K562 (cell line): ENCODE results near the gene SLC1A4. TPM values are rescaled to one million over a fixed set of nuclear protein-coding genes. Genes with fewer than 3 reads are reported as not detected.
A peak's percentile ranks its signal among the peaks of the same experiment; 100 is the strongest.

ENCODE experiments used
- BRD4 ChIP-seq: fragments of 200-600 bp; sonication (generic); IDR thresholded peaks from 2 replicates; pipeline ENCODE4 v1.6.1; 2017; ENCODE audit warnings: inconsistent platforms
- CCAR2 ChIP-seq: fragments of 200-400 bp; formaldehyde crosslinking; IDR thresholded peaks from 2 replicates; pipeline ENCODE4 v1.6.1; 2017; ENCODE audit warnings: mild to moderate bottlenecking, low read depth, low read length
- CEBPG ChIP-seq, 3 experiments: fragments of 200-800 bp in 1 of 3; sonication (Bioruptor generic) in 1 of 3; sonication (generic) in 1 of 3; formaldehyde crosslinking in 1 of 3; IDR thresholded peaks in 2 of 3; conservative IDR thresholded peaks in 1 of 3; 2 replicates each; pipeline versions ENCODE4 v1.6.1 to v1.8.0; 2016 to 2022; ENCODE audit warnings: missing compliant biosample characterization in 2 of 3, missing genetic modification characterization in 2 of 3, mild to moderate bottlenecking in 1 of 3, missing genetic modification reagents in 1 of 3
- ELF4 ChIP-seq: fragments of 450-650 bp; formaldehyde crosslinking; IDR thresholded peaks from 2 replicates; pipeline ENCODE4 v1.4.0; 2022; ENCODE audit warnings: missing genetic modification characterization
- GATAD2A ChIP-seq: fragments of 450-650 bp; IDR thresholded peaks from 2 replicates; pipeline ENCODE4 v1.6.1; 2017
- HMG20A ChIP-seq: fragments of 450-650 bp; formaldehyde crosslinking; conservative IDR thresholded peaks from 2 replicates; pipeline ENCODE4 v1.4.0; 2020; ENCODE audit warnings: mild to moderate bottlenecking, mixed read lengths
- ILK ChIP-seq: fragments of 450-650 bp; IDR thresholded peaks from 2 replicates; pipeline ENCODE4 v1.6.1; 2016; ENCODE audit warnings: missing genetic modification characterization, low read depth, mild to moderate bottlenecking, missing compliant biosample characterization, moderate library complexity, borderline replicate concordance
- IRF2 ChIP-seq: sonication (generic); formaldehyde crosslinking; IDR thresholded peaks from 2 replicates; pipeline ENCODE4 v1.8.1; 2022; ENCODE audit warnings: mild to moderate bottlenecking, missing genetic modification reagents
- MECOM ChIP-seq: fragments of 250-450 bp; sonication (Bioruptor Pico); IDR thresholded peaks from 2 replicates; pipeline ENCODE4 v1.8.0; 2022; ENCODE audit warnings: inconsistent platforms
- MED1 ChIP-seq: sonication (generic); formaldehyde crosslinking; IDR thresholded peaks from 2 replicates; pipeline ENCODE4 v1.8.1; 2023; ENCODE audit warnings: missing genetic modification reagents, borderline replicate concordance
- NFIX ChIP-seq: fragments of 250-450 bp; sonication (Bioruptor Pico); IDR thresholded peaks from 2 replicates; pipeline ENCODE4 v1.4.0; 2020; ENCODE audit warnings: low read depth, mild to moderate bottlenecking, moderate library complexity
- NR2C2 ChIP-seq, 2 experiments: fragments of 200-800 bp in 1 of 2; sonication (Bioruptor generic) in 1 of 2; sonication (generic) in 1 of 2; formaldehyde crosslinking in 1 of 2; IDR thresholded peaks; 2 replicates each; pipeline versions ENCODE4 v1.6.1 to v1.8.0; 2016 to 2022; ENCODE audit warnings: mild to moderate bottlenecking in 1 of 2, missing compliant biosample characterization in 1 of 2, missing genetic modification characterization in 1 of 2, missing genetic modification reagents in 1 of 2
- NRF1 ChIP-seq, 2 experiments: fragments of 450-650 bp; IDR thresholded peaks in 1 of 2; conservative IDR thresholded peaks in 1 of 2; 2 replicates each; pipeline ENCODE4 v1.6.1; 2014; ENCODE audit warnings: mild to moderate bottlenecking in 2 of 2
- POLR2AphosphoS5 ChIP-seq: IDR thresholded peaks from 2 replicates; pipeline ENCODE4 v1.6.1; 2011; ENCODE audit warnings: mild to moderate bottlenecking, low read depth, low read length, moderate library complexity; ENCODE audit not compliant: control insufficient read depth, insufficient read depth
- SREBF1 ChIP-seq: fragments of 150-350 bp; IDR thresholded peaks from 2 replicates; pipeline ENCODE4 v1.6.1; 2014; ENCODE audit warnings: antibody characterized with exemption, low read depth, low read length, borderline replicate concordance
- SRSF3 ChIP-seq: fragments of 200-400 bp; formaldehyde crosslinking; IDR thresholded peaks from 2 replicates; pipeline ENCODE4 v1.6.1; 2016; ENCODE audit warnings: mild to moderate bottlenecking, low read length, moderate library complexity; ENCODE audit not compliant: insufficient read depth
- ZNF75A ChIP-seq: fragments of 450-650 bp; formaldehyde crosslinking; IDR thresholded peaks from 2 replicates; pipeline ENCODE4 v1.4.0; 2020; ENCODE audit warnings: mild to moderate bottlenecking
- polyA plus RNA-seq, 8 experiments: library from polyadenylated mRNA; depleted of rRNA in 4 of 8; stranded (reverse) in 5 of 8; unstranded in 3 of 8; fragments of >200 nt; fragmentation: Nextera tagmentation in 2 of 8; fragmentation: Illumina TruSeq in 1 of 8; extraction: Ambion mirVana in 2 of 8; extraction: Trizol in 1 of 8; gene quantifications; 2 replicates each; pipeline versions ENCODE4 v1.2.1 to v1.2.3, GENCODE V29; 2011 to 2014; ENCODE audit warnings: inconsistent platforms in 1 of 8, missing spikeins in 1 of 8
- total RNA-seq, 7 experiments: library from RNA; depleted of rRNA in 6 of 7; stranded (reverse); fragments of >200 nt in 6 of 7; fragmentation: Illumina TruSeq in 2 of 7; extraction: Trizol in 2 of 7; gene quantifications; 2 replicates each; pipeline versions ENCODE4 v1.2.1 to v1.2.3, GENCODE V29; 2011 to 2021; ENCODE audit warnings: low replicate concordance in 1 of 7
- TF ChIP-seq, protein P1 (sequence below): fragments of 450-650 bp; IDR thresholded peaks from 2 replicates; pipeline ENCODE4 v1.6.1; 2016; ENCODE audit warnings: low read depth
- TF ChIP-seq, protein P2 (sequence below): fragments of 450-650 bp; formaldehyde crosslinking; IDR thresholded peaks from 2 replicates; pipeline ENCODE4 v1.4.0; 2020; ENCODE audit warnings: mild to moderate bottlenecking, moderate library complexity

SLC1A4 gene
- total and polyA plus RNA-seq, 9 of the 15 experiments (the other 6 are each of a cell fraction or from before 2014, with no cell fraction given): 4.4 to 24.0 (median 10.9) TPM

DNA sequence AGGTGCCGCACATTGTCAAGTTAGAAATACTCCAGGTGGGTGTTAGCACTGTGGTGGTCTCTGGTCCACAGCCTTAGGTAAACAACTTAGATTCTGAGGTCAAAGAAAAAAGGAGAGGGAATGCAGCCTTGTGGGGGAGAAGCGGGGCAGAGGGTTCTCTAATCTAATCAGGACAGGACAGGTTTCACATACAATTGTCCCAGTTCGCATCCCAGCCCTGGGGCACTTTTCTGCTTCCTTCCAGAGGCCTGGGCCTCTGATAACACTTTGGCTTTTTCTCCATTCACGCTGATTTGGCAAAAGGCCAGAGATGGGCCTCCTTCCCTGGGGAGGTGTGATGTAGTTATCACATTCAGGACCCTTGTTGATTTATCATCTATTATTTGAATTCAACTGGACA lies 32.5 kb downstream of the SLC1A4 start (continued):
- TF ChIP-seq CCAR2 (no peak), HMG20A (CRISPR knock-in tag) (no peak), ELF4 (CRISPR knock-in tag) (0 out of 2 replicates have a peak, but pooled peaks have one; percentile 87), ILK (tag) (no peak), MED1 (CRISPR knock-in tag) (no peak), NRF1 (conservative IDR thresholded peaks at IDR 0.05 in 1 of 2, IDR thresholded peaks at IDR 0.05 in 1 of 2) (no peak; a peak in 1 of 4 replicates), MECOM (CRISPR knock-in tag) (peak; percentile 70; the same call in 1 of the 2 replicates), SREBF1 (no peak), IRF2 (no peak), NFIX (CRISPR knock-in tag) (peak; percentile 64; the same call in 1 of the 2 replicates), BRD4 (no peak), NR2C2 (CRISPR knock-in tag; IDR thresholded peaks at IDR 0.05) (no peak), NR2C2 (tag; IDR thresholded peaks at IDR 0.05) (no peak), ZNF75A (CRISPR knock-in tag) (no peak), CEBPG (CRISPR knock-in tag; IDR thresholded peaks at IDR 0.05) (no peak), CEBPG (tag; conservative IDR thresholded peaks at IDR 0.05 in 1 of 2, IDR thresholded peaks at IDR 0.05 in 1 of 2) (no peak), POLR2AphosphoS5 (peak; percentile 92), GATAD2A (0 out of 2 replicates have a peak, but pooled peaks have one; percentile 43), SRSF3 (no peak)
- TF ChIP-seq, protein P1, sequence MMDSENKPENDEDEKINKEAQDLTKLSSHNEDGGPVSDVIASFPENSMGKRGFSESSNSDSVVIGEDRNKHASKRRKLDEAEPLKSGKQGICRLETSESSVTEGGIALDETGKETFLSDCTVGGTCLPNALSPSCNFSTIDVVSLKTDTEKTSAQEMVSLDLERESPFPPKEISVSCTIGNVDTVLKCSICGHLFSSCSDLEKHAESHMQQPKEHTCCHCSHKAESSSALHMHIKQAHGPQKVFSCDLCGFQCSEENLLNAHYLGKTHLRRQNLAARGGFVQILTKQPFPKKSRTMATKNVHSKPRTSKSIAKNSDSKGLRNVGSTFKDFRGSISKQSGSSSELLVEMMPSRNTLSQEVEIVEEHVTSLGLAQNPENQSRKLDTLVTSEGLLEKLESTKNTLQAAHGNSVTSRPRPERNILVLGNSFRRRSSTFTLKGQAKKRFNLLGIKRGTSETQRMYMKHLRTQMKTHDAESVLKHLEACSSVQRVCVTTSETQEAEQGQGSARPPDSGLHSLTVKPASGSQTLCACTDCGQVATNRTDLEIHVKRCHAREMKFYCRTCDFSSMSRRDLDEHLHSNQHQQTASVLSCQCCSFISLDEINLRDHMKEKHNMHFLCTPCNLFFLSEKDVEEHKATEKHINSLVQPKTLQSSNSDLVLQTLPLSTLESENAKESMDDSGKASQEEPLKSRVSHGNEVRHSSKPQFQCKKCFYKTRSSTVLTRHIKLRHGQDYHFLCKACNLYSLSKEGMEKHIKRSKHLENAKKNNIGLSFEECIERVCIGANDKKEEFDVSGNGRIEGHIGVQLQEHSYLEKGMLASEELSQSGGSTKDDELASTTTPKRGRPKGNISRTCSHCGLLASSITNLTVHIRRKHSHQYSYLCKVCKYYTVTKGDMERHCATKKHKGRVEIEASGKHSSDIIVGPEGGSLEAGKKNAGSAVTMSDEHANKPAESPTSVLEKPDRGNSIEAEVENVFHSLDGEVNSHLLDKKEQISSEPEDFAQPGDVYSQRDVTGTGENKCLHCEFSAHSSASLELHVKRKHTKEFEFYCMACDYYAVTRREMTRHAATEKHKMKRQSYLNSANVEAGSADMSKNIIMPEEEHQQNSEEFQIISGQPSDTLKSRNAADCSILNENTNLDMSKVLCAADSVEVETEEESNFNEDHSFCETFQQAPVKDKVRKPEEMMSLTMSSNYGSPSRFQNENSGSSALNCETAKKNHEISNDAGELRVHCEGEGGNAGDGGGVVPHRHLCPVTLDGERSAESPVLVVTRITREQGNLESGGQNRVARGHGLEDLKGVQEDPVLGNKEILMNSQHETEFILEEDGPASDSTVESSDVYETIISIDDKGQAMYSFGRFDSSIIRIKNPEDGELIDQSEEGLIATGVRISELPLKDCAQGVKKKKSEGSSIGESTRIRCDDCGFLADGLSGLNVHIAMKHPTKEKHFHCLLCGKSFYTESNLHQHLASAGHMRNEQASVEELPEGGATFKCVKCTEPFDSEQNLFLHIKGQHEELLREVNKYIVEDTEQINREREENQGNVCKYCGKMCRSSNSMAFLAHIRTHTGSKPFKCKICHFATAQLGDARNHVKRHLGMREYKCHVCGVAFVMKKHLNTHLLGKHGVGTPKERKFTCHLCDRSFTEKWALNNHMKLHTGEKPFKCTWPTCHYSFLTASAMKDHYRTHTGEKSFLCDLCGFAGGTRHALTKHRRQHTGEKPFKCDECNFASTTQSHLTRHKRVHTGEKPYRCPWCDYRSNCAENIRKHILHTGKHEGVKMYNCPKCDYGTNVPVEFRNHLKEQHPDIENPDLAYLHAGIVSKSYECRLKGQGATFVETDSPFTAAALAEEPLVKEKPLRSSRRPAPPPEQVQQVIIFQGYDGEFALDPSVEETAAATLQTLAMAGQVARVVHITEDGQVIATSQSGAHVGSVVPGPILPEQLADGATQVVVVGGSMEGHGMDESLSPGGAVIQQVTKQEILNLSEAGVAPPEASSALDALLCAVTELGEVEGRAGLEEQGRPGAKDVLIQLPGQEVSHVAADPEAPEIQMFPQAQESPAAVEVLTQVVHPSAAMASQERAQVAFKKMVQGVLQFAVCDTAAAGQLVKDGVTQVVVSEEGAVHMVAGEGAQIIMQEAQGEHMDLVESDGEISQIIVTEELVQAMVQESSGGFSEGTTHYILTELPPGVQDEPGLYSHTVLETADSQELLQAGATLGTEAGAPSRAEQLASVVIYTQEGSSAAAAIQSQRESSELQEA: no peak
- TF ChIP-seq, protein P2, sequence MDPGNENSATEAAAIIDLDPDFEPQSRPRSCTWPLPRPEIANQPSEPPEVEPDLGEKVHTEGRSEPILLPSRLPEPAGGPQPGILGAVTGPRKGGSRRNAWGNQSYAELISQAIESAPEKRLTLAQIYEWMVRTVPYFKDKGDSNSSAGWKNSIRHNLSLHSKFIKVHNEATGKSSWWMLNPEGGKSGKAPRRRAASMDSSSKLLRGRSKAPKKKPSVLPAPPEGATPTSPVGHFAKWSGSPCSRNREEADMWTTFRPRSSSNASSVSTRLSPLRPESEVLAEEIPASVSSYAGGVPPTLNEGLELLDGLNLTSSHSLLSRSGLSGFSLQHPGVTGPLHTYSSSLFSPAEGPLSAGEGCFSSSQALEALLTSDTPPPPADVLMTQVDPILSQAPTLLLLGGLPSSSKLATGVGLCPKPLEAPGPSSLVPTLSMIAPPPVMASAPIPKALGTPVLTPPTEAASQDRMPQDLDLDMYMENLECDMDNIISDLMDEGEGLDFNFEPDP (CRISPR knock-in tag): no peak
